ENCODE measurements around the gene DOCK11.

DOCK11 gene

GRCh38 chrX:118530219-118530911, 34.8 kb downstream of the DOCK11 start:
- DNase-seq (ENCODE audit: low read depth in 2 of 2): no peak

- DNase-seq (ENCODE audit: low read depth in 2 of 2): no peak
Measured at GRCh38 chrX:118534716-118535493, 39.3 kb downstream of the DOCK11 start.

- DNase-seq (ENCODE audit: low read depth in 2 of 2): no peak
Measured at GRCh38 chrX:118536204-118536603, 40.6 kb downstream of the DOCK11 start.

- no peak for DNase-seq (ENCODE audit: low read depth in 2 of 2)
Measured at GRCh38 chrX:118536687-118537461, 41.3 kb downstream of the DOCK11 start.

- DNase-seq (ENCODE audit: low read depth in 2 of 2): no peak
Measured at GRCh38 chrX:118538386-118538785, 42.8 kb downstream of the DOCK11 start.

- no peak for DNase-seq (ENCODE audit: low read depth in 2 of 2)
Measured at GRCh38 chrX:118540342-118540741, 44.7 kb downstream of the DOCK11 start.

- no peak for DNase-seq (ENCODE audit: low read depth in 2 of 2)
Measured at GRCh38 chrX:118541482-118541881, 45.9 kb downstream of the DOCK11 start.

- DNase-seq (ENCODE audit: low read depth in 2 of 2): no peak
Measured at GRCh38 chrX:118545510-118545909, 49.9 kb downstream of the DOCK11 start.

- DNase-seq (ENCODE audit: low read depth in 2 of 2): no peak
Measured at GRCh38 chrX:118548841-118549240, 53.2 kb downstream of the DOCK11 start.

GRCh38 chrX:118550792-118551191, 55.2 kb downstream of the DOCK11 start:
- no peak for DNase-seq (ENCODE audit: low read depth in 2 of 2)

GRCh38 chrX:118551426-118551825, 55.8 kb downstream of the DOCK11 start:
- no peak for DNase-seq (ENCODE audit: low read depth in 2 of 2)

GRCh38 chrX:118552121-118552900, 56.7 kb downstream of the DOCK11 start:
- no peak for DNase-seq (ENCODE audit: low read depth in 2 of 2)

- no peak for DNase-seq (ENCODE audit: low read depth in 2 of 2)
Measured at GRCh38 chrX:118553042-118553710, 57.6 kb downstream of the DOCK11 start.

- DNase-seq (ENCODE audit: low read depth in 2 of 2): no peak
Measured at GRCh38 chrX:118554511-118554910, 58.9 kb downstream of the DOCK11 start.

GRCh38 chrX:118558926-118559325, 63.3 kb downstream of the DOCK11 start:
- DNase-seq (ENCODE audit: low read depth in 2 of 2): no peak

GRCh38 chrX:118560489-118560888, 64.9 kb downstream of the DOCK11 start:
- DNase-seq (ENCODE audit: low read depth in 2 of 2): no peak

- DNase-seq (ENCODE audit: low read depth in 2 of 2): no peak
Measured at GRCh38 chrX:118562582-118563164, 67.1 kb downstream of the DOCK11 start.

- DNase-seq (ENCODE audit: low read depth in 2 of 2): no peak
Measured at GRCh38 chrX:118564498-118564897, 68.9 kb downstream of the DOCK11 start.

GRCh38 chrX:118565853-118566252, 70.2 kb downstream of the DOCK11 start:
- DNase-seq (ENCODE audit: low read depth in 2 of 2): no peak

- no peak for DNase-seq (ENCODE audit: low read depth in 2 of 2)
Measured at GRCh38 chrX:118566359-118566758, 70.7 kb downstream of the DOCK11 start.

GRCh38 chrX:118569676-118570075, 74.1 kb downstream of the DOCK11 start:
- no peak for DNase-seq (ENCODE audit: low read depth in 2 of 2)
